Measurements from ENCODE around the gene IQSEC1.

IQSEC1 gene

DNA sequence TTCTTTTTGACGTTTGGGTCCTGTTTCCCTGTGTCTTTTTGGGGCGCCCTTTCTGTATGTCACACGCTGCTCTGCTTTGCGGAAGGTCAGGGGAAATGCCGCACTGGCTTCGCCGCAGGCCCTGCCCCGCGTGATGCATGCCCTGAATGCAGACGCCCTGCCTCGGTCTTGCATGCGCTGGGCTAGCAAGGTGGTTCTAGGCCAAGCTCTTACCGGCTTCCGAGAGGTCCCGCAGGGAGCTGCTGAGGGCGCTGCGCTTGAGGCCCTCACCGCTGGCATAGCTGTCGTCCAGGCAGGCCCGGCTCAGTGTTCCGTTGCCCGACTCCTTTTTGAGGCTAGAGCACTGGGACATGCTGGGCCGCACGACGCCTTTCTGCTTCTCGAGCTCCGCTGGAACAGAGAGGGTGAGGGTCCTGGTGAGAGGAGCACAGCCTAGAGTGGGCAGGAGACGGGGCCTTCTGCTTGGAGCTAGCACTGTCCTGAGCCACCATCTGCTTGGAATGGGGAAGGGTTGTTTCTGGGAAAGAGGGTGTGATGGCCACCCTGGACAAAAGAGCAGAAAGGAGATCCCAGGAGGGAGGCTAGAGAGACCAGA, 165.0 kb downstream of the IQSEC1 start:
- DNase-seq (ENCODE audit: low read depth in 2 of 2), result no peak

GRCh38 chr3:12907729-12908128, 165.5 kb downstream of the IQSEC1 start:
- DNase-seq (ENCODE audit: low read depth in 2 of 2), result no peak

- DNase-seq (ENCODE audit: low read depth in 2 of 2), result no peak
Measured at GRCh38 chr3:12907296-12907695, 165.9 kb downstream of the IQSEC1 start.

- DNase-seq (ENCODE audit: low read depth in 2 of 2), result no peak
Measured at GRCh38 chr3:12906916-12907290, 166.3 kb downstream of the IQSEC1 start.

DNA sequence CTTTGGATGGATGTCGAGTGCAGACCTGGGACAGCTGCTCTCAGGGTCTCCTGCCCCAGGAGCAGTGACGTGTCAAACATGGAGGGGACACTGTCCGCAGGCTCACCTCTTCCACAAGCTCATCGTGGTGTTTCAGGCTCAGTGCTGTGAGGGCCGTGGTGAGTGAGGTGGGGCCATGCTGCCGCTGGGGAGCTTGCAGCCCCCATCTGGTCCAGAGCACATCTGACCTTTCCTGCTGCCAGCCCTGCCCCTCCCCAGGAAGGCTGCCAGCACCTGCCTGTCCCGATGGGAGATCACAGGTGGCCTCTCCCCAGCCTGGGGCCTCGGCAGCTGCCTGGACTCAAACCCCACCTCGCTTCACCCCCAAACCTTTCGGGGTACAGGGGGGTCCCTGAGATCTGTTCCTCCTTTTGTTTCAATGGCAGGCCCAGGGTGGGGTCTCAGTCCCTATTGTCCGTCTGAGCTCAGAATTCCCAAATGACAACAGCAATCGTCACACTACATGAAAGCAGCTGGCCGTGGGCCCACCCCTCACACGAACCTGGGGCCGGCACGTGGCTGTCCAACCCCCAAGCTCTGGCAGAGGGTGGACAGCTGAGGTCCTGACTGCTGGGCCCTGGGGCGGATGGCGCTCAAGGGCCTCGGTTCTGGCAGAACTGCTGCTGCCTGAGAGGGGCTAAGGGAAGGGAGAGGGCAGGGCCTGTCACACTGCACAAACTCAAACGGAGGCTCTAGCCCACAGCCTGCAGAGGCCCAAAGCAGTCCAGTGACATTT, 166.9 kb downstream of the IQSEC1 start:
- no peak for DNase-seq (ENCODE audit: low read depth in 2 of 2)

GRCh38 chr3:12905316-12906071, 167.7 kb downstream of the IQSEC1 start:
- DNase-seq (ENCODE audit: low read depth in 2 of 2), result no peak

DNA sequence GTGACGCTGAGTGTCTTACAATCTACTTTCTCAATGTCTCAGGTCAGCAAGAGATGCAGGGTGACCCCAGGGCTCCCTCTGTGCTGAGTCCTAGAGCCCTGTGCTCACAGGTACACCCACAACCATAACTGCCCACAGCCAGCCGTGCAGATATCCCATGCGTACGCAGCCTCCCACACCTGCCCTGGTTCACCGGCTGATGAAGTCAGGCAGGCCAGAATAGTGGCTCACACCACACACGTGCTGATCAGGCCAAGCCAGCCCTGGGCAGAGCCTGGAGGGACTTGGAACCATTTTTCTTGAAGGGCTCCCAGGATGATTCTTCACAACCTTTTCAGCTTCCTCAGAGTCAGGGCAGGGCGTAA, 168.3 kb downstream of the IQSEC1 start:
- no peak for DNase-seq (ENCODE audit: low read depth in 2 of 2)

- no peak for DNase-seq (ENCODE audit: low read depth in 2 of 2)
Measured at GRCh38 chr3:12903881-12904280, 169.3 kb downstream of the IQSEC1 start.

DNA sequence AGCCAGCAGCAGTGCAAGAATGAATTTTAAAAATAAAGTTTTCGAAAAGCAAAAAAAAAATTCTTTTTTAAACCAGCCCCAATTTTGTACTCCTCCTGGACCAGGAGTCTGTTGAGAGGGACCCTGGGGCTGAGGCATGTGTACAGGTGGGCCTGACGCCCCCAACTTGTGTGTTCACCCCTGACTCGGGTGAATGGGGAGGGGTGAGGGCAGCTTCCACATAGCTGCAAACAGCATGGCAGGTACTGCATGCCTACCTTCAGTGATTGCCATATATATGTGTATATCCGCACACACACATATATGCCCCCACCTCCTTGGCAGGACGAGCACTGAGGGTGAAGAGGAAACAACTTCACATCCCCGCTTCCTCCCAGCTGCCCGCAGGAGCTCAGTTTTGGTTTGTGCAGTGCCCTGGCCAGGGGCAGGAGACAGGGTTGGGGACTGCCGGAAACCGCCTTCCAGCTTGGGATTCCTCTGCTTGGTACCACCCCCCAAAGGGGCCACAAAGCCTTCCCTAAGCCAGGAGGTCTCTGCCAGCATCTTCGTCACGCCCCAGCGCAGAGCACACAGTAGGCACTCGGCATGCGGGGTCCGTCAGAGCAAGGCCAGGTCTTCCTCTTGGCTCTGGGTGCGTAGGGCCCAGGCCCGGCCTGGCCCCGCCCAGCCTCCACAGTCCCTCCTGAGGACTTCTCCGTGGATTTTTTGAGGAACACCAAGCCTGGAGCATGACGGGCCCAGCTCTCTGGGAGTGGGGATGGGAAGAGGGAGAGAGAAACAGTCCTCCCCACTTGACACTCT, 170.0 kb downstream of the IQSEC1 start:
- DNase-seq (ENCODE audit: low read depth in 2 of 2), result no peak

DNA sequence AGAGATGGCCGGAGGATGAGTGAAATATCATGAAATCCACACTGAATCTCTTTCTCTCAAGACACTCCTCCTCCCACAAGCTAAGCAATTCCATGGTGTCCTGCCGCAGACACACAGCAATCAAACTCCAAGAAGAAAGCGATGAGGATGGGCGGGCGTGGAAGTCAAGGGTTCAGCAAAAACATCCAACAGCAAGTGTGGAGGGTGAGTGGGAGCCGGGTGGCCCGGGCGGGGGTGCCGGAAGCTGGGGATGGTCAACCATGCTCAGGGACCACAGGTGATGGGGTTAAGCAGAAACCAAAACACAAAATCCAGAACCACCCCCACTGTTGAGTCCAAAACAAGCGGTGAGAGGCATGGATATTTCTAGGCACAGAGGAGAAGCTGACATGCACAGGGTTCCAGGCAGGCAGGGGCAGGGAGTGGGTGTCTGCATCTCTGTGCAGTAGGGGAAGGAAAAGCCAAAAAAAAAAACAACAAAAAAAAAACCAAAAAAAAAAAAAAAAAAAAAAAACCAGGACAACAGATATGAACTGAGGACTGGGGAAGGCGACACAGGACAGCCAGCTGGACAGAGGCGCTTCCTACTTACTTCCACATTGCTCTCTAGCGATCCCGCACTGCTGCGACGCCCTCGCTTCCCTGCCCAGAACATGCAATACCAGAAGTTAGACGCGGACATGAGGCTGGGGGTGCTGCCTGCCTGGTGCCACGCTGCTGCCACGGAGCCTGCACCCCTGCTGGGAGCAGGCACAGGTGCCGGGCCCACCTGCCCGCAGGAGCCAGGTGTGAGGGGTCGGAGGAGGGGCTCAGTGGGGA, 170.8 kb downstream of the IQSEC1 start:
- no peak for DNase-seq (ENCODE audit: low read depth in 2 of 2)

DNA sequence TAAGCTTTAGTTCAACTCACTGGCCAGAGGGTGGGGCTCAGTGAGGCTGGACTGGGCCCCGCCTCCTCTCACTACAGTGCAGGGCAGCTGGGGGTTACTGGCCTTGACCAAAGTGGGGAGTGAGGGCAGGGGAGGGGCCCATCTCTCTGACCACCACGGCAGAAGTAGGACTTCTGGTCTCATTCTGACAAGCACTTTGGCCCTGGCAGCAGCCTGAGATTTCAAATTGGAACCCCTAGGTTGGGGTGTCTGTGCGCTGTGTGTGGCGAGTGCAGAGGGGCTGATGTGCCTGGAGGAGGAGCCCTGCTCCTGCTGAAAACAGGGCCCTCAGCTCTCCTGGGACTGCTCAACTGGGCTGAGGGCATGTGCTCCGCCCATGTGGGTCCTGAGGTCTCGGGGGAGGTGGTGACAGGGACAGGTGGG, 171.6 kb downstream of the IQSEC1 start:
- no peak for DNase-seq (ENCODE audit: low read depth in 2 of 2)

DNA sequence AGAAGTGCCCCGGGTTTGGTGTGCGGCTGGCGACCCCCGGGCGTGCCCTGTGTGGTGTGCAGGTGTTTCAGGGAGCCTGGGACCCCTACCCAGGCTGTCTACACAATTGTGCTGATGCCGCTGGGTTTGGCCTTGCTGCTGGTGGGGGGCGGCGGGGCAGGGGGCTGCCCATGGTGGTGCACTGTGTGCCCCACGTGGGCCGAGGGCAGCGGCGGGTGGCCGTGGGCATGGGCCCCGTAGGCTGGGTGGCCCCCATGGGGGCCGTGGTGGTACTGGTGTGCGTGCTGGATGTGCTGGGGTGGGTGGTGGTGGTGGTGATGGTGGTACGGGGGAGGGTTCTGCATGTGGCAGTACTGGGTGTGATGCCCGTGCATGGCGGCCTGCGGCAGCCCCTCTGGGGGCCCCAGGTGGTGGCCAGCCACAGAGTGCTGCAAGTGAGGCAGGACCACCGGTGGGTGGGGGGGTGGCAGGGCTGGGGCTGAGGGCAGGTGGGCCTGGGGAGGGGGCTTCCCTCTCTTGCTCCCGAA, 172.3 kb downstream of the IQSEC1 start:
- DNase-seq (ENCODE audit: low read depth in 2 of 2), result no peak

DNA sequence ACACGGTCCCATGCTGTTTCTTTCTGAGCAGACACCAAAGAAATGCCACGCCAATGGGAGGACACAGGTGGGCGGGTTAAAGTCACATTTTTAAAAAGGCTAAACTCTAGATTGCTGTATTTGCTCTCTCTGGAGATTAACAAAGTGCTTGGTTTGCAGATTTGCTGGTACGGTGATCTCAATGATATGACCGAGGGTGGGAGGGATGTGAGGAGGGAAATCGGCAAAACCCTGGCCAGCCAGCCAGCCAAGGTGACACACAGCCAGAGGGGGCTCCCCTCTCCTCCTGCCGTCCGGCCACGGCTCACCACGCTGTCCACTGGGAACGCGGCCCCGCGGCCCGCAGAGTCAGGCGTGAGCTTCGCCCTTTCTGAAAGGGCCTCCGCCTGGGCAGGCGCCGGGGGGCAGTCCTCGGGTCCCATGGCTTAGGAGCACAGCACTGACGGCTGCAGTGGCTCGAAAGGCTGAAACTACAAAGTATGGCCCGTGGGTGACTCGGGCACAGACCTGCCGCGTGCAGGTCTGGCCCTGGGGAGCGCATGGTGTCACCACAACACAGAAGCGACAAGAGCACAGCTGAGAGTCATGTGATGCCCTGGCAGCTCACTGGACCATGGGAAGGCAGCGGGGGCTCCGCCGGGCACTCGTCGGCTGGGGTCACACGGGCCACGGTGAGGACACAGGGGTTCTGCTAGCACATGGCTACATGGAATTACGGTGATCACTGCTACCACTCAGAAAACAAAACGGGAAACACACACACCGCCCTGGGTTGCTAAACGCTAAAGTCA, 174.1 kb downstream of the IQSEC1 start:
- no peak for DNase-seq (ENCODE audit: low read depth in 2 of 2)

GRCh38 chr3:12898290-12898964, 174.8 kb downstream of the IQSEC1 start:
- DNase-seq (ENCODE audit: low read depth in 2 of 2), result no peak

- DNase-seq (ENCODE audit: low read depth in 2 of 2), result no peak
Measured at GRCh38 chr3:12897381-12898289, 175.6 kb downstream of the IQSEC1 start.

- no peak for DNase-seq (ENCODE audit: low read depth in 2 of 2)
Measured at GRCh38 chr3:12896063-12896985, 176.9 kb downstream of the IQSEC1 start.

DNA sequence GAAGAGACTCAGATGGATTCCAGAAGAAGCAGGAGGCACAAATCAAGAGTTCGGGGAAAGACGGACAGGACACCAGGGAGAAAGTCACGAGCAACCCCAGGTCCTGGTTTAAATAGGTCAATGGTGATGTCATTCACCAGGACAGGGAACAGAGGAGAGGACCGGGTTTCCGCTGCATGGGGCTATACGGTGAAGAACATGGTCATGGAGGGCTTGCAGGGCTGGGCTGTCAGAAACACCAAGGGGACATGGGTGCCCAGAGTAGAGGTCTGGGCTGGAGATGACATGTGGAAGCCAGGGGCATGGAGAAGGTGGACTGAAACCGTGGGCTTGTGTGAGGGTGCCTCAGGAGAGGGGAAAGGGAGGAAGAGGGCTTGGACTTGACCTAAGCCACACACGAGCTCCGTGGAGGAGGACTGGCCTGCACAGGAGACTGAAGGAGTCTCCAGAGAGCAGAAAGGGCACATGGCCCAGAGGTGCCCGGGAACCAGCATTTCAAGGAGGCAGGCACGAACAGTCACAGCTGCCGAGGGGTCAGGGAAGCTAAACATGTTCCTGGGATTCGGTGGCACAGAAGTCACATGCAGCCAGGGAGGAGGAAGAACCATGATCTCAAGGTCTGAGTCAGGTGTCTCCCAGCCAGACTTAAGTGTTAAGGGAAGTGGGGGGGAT, 177.7 kb downstream of the IQSEC1 start:
- no peak for DNase-seq (ENCODE audit: low read depth in 2 of 2)

Data from stimulated activated CD4-positive, alpha-beta T cell treated with anti-CD3 and anti-CD28 coated beads, Interleukin-1b, Interleukin-23, amount 100 ng/mL, for 1 hour (primary cell).